ENCODE measurements around the gene PSMD5.

Gene PSMD5

DNA sequence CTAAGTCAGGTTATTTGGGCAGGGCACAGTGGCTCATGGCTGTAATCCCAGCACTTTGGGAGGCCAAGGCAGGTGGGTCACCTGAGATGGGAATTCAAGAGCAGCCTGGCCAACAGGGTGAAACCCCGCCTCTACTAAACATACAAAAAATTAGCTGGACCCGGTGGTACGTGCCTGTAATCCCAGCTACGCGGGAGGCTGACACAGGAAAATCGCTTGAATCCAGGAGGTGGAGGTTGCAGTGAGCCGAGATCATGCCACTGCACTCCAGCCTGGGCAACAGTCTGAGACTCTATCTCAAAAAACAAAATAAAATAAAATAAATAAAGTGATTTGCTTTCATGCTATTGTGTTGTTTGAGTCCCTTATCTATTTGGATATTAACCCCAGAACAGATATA lies 41.3 kb downstream of the PSMD5 start:
- DNase-seq: no peak

DNA sequence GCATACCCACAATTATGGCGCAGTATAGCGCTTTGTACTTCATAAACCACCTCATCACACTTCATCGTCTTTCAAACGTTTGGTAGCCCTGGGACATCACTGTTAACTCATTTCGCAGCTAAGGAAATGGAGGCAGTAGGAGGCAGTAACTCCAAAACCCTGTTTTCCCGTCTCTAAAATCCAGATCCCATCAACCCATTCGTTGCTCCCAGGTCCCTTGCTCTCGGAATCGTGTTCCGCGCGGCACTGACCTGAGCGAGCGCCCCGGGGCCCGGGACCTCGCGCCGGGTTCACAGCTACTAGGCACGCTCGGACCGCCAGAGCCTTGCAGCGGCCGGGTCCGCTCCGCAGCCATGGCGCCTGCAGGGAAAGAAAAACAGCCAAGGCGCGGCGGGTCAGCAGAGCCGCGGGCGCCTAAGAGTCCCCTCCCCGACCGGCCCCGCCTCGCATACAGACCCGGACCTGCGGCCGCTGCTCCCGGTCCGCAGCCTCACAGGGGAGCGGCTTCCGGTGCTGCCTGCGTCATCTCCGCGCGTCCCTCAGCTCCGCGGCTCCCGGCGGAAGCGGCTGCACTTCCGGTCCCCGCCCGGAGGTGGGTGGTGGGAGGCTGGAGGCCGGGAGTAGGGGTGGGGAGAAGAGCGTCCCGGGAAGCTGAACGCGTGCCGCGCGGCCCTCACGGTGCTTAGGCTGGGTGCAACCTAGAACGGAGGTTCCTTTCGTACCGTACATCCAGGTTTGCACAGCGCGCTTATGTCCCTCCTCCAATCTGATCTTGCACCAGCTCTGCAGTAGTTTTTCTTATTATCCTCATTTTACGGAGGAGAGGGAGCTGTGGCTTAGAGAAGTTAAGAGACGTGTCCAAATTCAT lies 49.6 kb downstream of the PSMD5 start, which contains the start of gene FBXW2:
TSS of gene FBXW2 (minus strand) at position 519 of the 868 bp plus-strand sequence. CDS start 5,158 bp downstream, outside the sequence.
- DNase-seq: peak; percentile 73

DNA sequence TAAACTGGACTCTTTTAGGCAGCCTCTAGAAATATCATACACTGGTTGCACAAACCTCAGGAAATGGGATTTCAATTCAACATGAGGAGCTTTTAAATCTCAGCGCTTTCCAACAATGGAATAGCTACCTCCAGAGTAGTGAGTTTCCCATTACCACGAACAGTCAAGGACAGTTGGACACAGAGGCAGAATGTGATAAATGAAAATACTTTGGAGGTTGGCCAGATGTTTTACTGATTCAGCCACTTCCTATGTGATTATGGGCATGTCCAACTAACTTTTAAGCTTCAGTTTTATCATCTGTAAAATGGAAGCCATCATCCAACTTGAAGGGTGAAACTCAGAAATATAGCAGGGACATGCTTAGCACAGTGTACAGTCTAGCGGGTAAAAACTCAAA lies 51.6 kb downstream of the PSMD5 start:
- DNase-seq: no peak

DNA sequence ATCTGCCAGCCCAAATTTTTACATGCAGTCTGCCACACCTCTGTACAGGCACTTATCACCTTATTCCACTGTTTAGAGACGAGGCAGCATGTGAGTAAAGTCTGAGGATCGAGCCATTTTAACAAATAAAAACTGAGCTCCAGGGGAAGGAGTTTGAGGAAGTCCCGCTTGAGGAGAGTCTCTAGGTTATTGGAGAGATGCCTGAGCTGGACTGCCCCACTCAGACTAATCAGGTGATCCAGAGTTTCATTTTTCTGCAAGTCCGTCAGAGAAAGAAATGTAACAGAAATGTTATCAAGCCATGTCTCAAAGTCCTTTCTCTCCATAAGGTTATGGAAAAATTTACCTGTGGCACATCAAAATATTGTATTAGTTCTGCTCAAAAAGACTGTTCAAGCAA lies 54.8 kb downstream of the PSMD5 start:
- DNase-seq: no peak

DNA sequence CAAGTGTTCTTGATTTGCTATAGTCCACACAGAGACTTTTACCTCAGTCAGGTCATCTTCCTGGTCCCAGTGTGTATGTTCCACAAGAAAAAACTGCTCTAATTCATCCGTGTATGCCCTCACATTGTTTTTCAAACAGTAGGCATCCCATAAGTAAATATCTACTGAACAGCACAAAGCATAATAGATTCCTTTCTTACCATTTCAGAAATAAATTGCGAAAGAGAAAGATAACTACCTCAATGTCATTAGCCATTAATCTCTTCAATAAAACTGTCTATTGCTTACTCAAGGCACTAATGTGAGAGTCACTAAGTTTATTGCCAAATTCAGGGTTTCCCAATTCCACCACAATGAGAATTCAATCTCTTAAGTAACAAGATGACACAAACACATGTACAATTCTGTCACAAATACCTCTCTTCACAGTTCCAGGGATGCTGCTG lies 59.1 kb downstream of the PSMD5 start:
- DNase-seq: no peak

DNA sequence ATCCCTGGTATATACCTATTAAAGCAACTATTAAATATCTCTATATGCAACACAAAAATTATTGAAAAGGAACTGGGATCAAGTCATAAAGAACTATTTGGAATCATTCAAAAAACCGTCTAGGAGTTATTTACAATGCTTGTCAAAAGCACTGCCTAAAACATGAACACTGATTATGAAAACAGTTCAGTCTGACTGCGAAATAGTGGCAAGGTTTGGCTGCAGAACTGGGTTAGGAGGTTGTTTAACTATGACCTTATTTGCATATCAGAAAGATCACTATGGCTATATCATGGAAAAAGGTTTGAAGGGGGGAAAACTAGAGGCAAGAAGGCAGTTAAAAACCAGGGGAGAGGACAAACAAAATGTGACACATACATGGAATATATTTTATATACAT lies 61.5 kb downstream of the PSMD5 start:
- no peak for DNase-seq

DNA sequence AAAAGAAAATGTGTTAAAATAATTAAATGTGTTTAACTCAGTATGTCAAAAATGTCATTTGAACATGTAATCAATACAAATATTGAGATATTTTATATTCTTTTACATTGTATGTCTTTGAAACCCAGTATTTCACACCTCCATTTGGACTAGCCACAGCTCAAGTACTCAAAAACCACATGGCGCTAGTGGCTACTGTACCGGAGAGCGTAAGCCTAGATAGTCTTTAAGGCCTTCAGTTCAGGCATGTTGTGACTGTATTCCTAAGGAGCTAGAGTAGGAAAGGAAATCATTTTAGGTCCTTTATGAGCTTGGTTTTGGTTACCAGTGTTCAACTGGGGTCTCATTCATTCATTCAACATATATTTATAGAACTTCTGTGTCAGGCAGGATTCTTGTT lies 62.4 kb downstream of the PSMD5 start:
- DNase-seq: no peak

DNA sequence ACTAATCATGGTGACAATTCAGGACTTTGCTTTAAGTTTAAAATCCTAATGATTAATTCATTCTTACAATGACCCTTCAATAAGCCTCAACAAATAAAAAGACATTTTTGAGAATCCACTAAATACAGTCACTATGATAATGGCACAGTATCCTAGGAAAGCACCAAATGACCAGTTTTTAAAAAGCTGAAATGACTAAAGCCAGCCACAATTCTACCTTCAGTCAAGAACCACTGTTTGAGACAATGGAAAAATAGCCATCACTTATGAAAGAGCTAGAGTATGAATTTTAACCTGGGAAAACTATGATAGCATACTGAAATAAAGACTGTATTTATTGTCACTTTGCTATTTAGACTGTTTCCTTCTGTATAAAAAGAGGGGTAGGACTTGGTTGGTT lies 63.5 kb downstream of the PSMD5 start:
- no peak for DNase-seq

DNA sequence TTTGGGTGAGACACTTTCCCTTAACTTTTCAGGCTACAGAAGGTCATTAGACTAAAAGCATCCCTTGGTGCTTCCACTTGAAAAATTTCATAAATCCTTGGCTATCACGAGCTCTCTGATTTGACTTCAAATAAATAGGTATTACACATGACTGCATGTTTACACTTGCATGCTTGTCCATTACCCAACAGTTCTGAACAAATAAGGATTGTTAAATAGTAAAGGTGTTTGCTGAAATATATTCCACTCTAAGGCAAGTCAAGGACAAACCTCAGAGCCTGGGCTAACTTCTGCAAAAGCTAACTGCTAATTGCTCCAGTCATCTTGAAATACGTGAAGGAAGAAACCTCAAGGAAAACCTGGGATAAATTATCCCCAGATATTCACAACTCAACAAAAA lies 64.0 kb downstream of the PSMD5 start:
- DNase-seq: no peak

DNA sequence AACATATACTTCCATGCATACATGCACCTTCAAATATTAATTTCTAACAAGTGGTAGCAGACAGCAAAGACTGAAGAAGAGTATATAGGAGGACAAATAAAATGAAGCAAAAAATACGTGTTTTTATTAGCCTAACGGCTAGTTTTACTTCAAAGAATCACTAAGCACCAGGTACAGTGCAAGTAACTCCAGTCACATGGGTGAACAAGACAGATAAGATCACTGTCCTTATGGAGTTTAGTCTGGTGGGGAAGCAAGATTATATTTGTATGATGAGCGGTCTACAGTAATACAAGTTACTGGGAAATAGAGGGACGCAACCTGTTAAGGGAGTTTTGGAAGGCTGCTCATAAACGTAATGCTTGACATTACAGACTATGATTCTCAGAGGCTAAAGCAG lies 65.5 kb downstream of the PSMD5 start:
- no peak for DNase-seq

DNA sequence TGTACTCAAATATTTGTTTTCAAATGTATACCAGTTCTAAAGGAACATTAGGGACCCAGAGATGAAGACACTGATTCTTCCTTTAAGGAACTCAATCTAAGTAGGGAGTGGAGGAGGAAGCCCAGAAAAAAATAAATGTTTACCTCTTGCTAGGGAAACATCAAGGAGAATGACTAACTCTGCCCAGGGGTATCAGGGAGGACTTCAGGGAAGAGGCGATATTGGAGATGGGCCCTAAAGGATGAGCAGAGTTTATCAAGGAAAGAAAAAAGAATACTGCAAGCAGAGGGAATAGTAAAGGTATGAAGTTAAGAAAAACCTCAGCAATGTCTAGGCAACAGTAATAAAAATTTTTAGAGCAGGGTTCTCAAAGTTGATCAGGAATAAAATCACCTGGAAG lies 65.9 kb downstream of the PSMD5 start:
- no peak for DNase-seq

DNA sequence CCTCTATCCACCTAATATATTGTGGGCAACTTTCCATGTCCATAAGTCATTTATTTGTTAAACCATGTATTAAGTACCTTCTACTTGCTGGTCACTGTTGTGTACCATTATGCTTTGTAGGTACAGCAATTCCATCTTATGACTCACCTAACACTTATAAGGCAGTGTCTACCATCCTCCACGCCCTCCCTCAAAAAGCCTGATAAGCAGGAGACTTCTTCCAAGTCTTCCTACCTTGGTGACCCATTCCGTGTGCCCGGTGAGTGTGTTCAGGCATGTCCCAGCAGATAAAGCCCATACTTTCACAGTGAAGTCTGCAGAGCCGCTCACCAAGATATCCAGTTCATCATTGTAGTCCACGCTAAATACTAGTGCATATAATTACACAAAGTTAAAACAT lies 66.9 kb downstream of the PSMD5 start:
- no peak for DNase-seq

DNA sequence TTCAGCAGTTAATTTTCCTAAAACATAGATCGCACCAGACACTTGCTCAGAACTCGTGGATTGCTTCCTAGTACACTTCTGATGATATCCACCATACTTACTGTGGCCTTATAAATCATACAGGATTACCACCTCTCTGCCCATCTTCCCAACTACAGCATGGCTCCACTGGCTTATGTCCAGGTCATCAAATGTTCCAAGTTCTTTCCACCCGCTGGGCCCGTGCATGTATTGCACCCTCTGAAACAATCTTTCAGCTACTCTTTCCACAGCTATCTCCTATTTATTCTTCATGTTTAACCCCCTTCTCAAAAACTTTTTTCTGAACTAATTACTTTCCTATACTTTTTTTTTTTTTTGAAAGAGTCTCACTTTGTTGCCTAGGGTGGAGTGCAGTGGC lies 68.0 kb downstream of the PSMD5 start:
- no peak for DNase-seq

DNA sequence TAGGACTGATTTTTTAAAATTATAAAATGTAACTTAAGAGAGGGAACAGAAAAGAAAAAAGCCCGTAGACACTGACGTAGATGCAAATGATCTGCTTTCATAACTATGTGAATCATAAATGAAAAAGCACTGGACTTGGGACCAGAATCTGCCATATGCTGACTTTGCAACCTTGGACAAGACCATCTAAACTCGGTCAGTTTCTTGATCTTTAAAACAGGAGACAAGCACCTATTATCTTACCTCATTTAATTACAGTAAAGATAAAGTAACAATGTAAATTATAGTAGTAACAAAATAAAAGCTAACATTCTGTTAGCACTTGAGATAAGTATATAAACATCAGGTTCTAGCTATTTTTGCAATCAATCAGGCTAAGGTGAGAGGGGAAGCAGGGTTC lies 69.5 kb downstream of the PSMD5 start:
- DNase-seq: no peak

DNA sequence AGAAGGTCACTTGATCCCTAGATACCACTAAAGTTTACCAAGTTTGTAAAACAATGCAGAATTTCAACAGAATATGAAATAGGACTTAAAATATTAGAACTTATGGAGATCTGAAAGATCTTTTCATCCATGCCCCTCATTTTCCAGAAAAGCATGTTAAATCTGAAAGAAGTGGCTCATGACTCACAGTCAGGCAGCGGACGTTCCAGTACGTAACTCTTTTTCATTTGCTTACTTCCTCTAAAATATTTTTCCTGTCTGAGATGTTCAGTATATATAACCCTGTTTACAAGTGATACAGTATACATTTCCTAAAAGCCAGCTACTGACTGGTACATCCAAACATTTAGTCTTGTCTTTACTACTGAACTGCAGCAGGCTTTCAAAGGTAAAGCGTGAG lies 71.8 kb downstream of the PSMD5 start:
- no peak for DNase-seq

DNA sequence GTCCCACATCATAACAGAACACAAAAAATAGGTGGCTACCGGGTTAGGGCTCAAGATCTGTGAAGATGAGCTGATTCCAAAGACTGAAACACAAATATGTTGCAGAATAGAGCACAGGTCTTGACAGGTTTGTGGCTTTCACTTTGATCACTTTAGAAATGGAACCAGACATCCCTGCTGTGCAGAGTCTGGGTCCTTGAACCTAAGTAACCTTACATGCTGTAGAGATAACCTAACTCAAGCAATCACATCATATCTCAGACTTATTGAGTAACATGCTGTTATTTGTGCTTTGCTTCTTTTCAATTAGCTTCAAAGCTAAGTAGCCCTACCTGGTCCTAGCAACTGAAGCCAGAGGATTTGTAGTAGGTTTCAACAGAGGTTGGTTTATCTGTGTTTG lies 73.8 kb downstream of the PSMD5 start:
- DNase-seq: no peak

DNA sequence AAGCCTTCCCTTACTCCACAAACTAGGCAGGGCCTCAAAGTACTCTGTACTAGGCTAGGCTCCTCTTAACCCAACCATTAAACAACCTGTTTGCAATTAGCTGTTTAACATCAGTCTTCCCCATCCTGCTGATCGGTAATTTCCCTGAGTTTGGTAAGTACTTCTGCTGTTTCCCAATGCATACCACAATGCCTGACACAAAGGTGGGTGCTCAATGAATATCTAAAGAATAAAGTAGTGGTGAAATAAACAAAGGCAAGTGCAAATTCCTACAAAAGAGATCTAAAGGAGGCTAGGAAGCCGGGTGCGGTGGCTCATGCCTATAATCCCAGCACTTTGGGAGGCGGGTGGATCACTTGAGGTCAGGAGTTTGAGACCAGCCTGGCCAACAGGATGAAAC lies 74.5 kb downstream of the PSMD5 start:
- DNase-seq: no peak

DNA sequence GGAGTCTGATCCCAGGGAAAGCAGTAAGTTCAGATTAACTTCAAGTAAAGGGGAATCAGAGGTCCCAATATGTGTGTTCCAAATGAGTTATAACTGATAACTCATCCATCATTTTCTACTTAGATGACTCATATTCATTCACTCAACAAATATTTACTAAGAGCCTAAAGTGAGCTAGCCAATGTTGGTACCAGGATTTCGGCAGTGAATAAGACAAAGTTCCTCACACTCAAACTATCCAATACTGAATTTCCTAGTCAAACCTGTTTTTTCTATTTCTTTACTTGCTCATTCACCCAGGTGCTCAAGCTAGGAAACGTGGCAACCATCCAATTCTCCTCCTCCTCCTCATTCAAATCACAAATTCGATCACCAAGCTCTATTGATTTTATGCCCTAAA lies 75.3 kb downstream of the PSMD5 start:
- DNase-seq: no peak
